Measurements from ENCODE around the gene OSBPL8.

OSBPL8 gene

GRCh38 chr12:76556368-76556767, 3.2 kb downstream of the OSBPL8 start:
- DNase-seq (ENCODE audit: low read depth) = no peak

DNA sequence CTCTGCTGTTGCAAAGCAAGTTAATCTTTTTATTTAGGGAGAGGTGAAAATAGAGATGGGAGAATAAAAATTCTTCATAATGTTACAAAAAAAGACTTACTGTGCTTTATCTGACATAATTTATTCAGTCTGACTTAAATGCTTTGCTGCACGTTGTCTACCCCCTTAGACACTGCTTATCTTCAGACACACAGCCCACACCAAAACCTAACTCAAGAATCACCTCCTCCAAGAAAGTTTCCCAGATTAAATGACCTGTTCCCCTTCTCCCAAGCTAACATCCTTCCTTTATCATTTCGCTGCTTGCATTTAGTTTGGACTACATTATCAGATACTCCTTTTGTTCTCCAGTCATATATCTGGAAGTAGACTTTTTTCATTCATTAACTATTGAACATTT, 3.8 kb downstream of the OSBPL8 start:
- DNase-seq (ENCODE audit: low read depth) = no peak

DNA sequence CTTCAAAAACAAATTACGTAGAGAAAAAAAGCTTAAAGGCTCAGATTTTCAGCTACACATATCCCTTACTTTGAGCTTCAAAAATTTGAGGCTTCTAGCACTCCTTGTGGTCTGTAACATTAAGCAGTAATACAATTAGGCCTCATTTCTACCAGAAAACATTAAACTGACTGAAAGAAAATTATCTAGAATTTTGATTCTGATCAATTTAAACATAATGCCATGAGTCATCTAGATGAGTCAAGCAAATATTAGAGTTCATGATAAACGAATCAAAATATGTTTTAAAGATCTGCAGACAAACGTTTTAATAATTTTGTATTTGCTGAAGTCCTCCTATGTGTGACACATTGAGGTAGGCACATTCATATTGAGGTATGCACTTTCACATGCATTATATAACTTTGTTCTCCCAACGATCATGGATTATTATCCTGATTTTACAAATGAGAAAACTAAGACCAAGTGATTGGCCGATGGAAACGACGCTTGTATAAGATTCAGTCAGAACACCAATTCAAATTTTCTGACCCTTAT, 4.3 kb downstream of the OSBPL8 start:
- DNase-seq (ENCODE audit: low read depth) = no peak

DNA sequence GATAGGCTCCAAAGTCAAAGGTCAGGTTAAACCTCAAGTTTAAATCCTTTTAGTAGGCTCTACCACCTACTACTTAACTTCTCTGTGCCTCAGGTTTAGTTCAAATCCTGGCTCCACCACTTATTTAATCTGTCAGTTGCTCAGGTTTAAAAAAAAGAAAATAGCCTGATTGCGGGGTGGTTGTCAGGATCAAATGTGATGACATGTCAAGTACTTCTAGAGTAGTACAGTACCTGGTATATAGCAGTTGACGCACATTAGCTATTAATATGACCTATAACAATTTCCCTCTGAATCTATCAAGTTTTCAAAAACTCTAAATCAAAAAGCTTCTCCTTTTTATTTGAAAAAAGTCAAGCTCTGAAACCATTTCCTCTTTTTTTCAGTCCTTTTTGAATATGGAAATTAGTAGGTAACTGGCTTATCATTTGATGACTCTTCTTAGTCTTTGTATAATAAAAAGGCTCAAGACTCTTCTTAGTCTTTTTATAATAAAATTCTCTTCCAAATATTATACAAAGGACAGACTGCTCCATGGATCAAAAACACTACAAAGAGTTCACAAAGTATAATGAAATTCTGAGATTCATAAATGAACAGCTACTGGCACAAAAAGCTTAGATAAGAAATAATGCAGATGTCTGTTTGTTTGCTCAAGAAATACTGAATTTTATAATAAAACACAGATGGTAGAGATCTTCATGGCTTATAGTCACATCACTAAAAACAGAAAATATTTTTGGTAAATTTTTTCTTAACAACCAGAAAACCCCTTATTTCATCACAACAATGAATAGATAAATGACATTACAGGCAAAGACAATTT, 5.0 kb downstream of the OSBPL8 start:
- DNase-seq (ENCODE audit: low read depth) = no peak

GRCh38 chr12:76552343-76552938, 7.1 kb downstream of the OSBPL8 start:
- DNase-seq (ENCODE audit: low read depth) = no peak

DNA sequence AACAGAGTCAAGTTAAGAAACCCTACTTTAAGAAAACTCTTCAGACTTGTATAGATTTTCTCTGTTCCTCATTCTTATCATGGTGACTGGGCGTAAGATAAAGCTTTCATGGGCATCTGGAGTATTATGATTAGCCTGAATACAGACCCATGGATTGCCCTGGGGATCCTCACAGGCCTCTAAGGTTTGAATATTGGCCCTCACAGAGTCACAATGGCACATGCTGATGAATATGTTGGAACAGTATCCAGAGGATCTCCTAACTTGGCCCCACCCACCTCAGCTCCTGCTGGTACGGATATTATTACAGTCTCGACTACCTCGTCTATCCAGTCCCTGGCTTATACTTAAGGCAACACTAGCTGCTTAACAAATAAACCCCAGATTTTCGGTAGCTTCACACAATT, 8.1 kb downstream of the OSBPL8 start:
- no peak for DNase-seq (ENCODE audit: low read depth)

DNA sequence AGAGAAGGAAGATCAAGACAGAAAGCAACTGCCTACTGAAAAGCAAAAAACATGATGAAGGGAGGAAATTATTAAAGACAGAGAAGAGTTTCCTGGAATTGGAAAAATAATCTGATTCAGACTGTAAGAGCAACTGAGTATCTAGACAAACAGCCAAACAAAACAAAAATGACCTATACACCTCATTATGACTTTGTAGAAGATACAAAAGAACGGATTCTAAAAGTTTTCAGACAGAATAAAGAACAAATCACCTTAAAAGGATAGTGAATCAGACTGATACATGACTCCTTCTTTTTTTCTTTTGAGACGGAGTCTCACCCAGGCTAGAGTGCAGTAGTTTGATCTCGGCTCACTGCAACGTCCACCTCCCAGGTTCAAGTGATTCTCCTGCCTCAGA, 10.4 kb downstream of the OSBPL8 start:
- DNase-seq (ENCODE audit: low read depth) = no peak

GRCh38 chr12:76548222-76548837, 11.2 kb downstream of the OSBPL8 start:
- DNase-seq (ENCODE audit: low read depth) = no peak

GRCh38 chr12:76547526-76547925, 12.0 kb downstream of the OSBPL8 start:
- no peak for DNase-seq (ENCODE audit: low read depth)

GRCh38 chr12:76546889-76547288, 12.7 kb downstream of the OSBPL8 start:
- DNase-seq (ENCODE audit: low read depth) = no peak

- no peak for DNase-seq (ENCODE audit: low read depth)
Measured at GRCh38 chr12:76545486-76545885, 14.1 kb downstream of the OSBPL8 start.

- no peak for DNase-seq (ENCODE audit: low read depth)
Measured at GRCh38 chr12:76544601-76545261, 14.8 kb downstream of the OSBPL8 start.

GRCh38 chr12:76543813-76544347, 15.7 kb downstream of the OSBPL8 start:
- DNase-seq (ENCODE audit: low read depth) = no peak

GRCh38 chr12:76542908-76543307, 16.7 kb downstream of the OSBPL8 start:
- no peak for DNase-seq (ENCODE audit: low read depth)

GRCh38 chr12:76539727-76540126, 19.8 kb downstream of the OSBPL8 start:
- DNase-seq (ENCODE audit: low read depth) = no peak

- no peak for DNase-seq (ENCODE audit: low read depth)
Measured at GRCh38 chr12:76537923-76538322, 21.6 kb downstream of the OSBPL8 start.

GRCh38 chr12:76536546-76536945, 23.0 kb downstream of the OSBPL8 start:
- no peak for DNase-seq (ENCODE audit: low read depth)

DNA sequence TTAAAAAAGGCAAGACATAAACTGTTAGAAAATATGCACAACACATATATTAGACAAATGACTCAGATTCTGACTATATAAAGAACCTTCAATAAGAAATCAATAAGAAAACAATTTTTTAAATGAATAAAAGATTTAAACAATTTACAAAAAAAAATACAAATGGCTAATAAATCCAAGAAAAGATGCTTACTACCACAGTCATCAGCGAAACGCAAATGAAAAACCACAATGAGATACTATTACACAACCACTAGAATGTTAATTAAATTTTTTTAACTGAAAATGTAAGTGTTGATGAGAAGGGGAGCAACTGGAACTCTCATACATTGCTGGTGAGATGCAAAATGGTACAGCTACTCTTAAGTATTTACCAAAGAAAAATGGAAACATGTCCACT, 24.4 kb downstream of the OSBPL8 start:
- DNase-seq (ENCODE audit: low read depth) = no peak

GRCh38 chr12:76533331-76533730, 26.2 kb downstream of the OSBPL8 start:
- no peak for DNase-seq (ENCODE audit: low read depth)

- no peak for DNase-seq (ENCODE audit: low read depth)
Measured at GRCh38 chr12:76532520-76532919, 27.1 kb downstream of the OSBPL8 start.

DNA sequence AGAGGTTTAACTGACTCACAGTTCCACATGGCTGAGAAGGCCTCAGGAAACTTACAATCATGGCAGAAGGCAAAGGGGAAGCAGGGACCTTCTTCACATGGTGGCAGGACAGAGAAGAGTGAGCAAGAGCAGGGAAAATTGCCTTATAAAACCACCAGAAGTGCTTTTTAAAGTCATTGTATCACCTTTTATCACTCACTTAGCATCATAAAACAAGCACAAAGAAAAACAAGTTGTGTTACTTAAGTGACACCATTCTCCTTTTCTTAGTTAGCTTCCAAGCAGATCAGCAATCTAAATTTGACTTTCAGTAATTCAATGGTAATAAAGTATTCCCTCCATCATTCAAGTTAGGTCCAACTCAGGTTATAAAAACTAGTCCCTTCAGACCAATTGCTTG, 28.5 kb downstream of the OSBPL8 start:
- DNase-seq (ENCODE audit: low read depth) = no peak

DNA sequence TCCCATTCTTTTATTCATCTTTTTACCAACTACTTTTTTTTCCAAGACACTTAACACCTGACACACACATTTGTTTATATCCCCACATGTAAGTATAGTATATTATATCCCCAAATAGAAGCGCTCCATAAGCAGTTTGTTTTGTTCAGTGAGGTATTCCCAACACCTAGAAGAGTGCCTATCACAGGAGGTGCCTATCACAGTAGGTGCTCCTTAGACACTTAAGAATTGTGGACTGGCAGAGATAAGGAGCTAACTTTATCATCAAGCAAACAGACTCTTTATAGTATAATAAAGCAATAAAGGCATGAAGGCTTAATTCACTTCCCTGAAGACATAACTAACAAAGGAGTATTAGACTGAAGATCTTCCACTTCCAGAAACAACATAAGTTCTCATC, 29.1 kb downstream of the OSBPL8 start:
- no peak for DNase-seq (ENCODE audit: low read depth)
